HG03457 (cell line): ENCODE data around the gene ZFP82.

ENCODE experiments used
- ATAC-seq: cut with Tn5 transposase; IDR thresholded peaks from one replicate; pipeline ENCODE4 v1.9.1; 2021; ENCODE audit warnings: moderate number of reproducible peaks; ENCODE audit not compliant: unreplicated experiment

The ZFP82 gene

GRCh38 chr19:36373638-36374156 is 44.7 kb downstream of the ZFP82 start:
- ATAC-seq = no peak

- no peak for ATAC-seq
Measured at GRCh38 chr19:36371886-36372285, 46.6 kb downstream of the ZFP82 start.

- ATAC-seq = no peak
Measured at GRCh38 chr19:36363845-36364244, 54.6 kb downstream of the ZFP82 start.
